Thyroid gland (tissue), 4 donors: ENCODE data around the gene TRPM5. TPM values are rescaled to one million over a fixed set of nuclear protein-coding genes. Genes with fewer than 3 reads are reported as not detected.

ENCODE experiments used
- DNase-seq, 2 donors: peaks; one replicate each; pipeline ENCODE4 v3.0.0-alpha.2; 2019
- H3K27ac ChIP-seq, 3 donors: fragments of 200-600 bp; sonication (generic); 1 replicate in 2 of 3; 2 replicates in 1 of 3; pipeline ENCODE4 v1.5.1; 2016 to 2019; ENCODE audit warnings: mild to moderate bottlenecking in 1 of 3, moderate library complexity in 1 of 3
- H3K27me3 ChIP-seq: fragments of 200-600 bp; sonication (generic); one replicate; pipeline ENCODE4 v1.5.1; 2019
- H3K36me3 ChIP-seq, 2 donors: fragments of 200-600 bp; sonication (generic); one replicate each; pipeline ENCODE4 v1.5.1; 2016 to 2019
- H3K4me1 ChIP-seq, 2 donors: fragments of 200-600 bp; sonication (generic); one replicate each; pipeline ENCODE4 v1.5.1; 2017 to 2019
- H3K4me3 ChIP-seq, 3 donors: fragments of 200-600 bp; sonication (generic); replicated peaks in 1 of 3; 1 replicate in 2 of 3; 2 replicates in 1 of 3; pipeline ENCODE4 v1.5.1; 2016; ENCODE audit warnings: mild to moderate bottlenecking in 1 of 3
- H3K9me3 ChIP-seq: fragments of 200-600 bp; sonication (generic); one replicate; pipeline ENCODE4 v1.5.1; 2017
- POLR2A ChIP-seq, 2 donors: fragments of 450-650 bp; IDR thresholded peaks; one replicate each; pipeline ENCODE4 v1.6.1; 2017; ENCODE audit warnings: antibody characterized with exemption in 2 of 2, mild to moderate bottlenecking in 2 of 2, moderate library complexity in 1 of 2
- WGBS, 2 donors: methylation state at CpG; one replicate each; pipeline ENCODE4 v1.1.5; 2017; 5-methylcytosine and 5-hydroxymethylcytosine counted together
- intact Hi-C: fragments of 100-400 bp; cut with DNase I; formaldehyde crosslinking; loops from one replicate; pipeline ENCODE4 v1.15.1; 2023
- total RNA-seq, 4 donors: library from RNA; depleted of rRNA; stranded (reverse); fragments of >200 nt; gene quantifications; one replicate each; pipeline ENCODE4 v1.2.3, GENCODE V29; 2016
- TF ChIP-seq, protein P1 (sequence below), 6 experiments: fragments of 200-600 bp in 3 of 6; fragments of 450-650 bp in 3 of 6; sonication (generic) in 3 of 6; IDR thresholded peaks; one replicate each; pipeline ENCODE4 v1.5.1; 2016 to 2019; ENCODE audit warnings: antibody characterized with exemption in 6 of 6, mild to moderate bottlenecking in 2 of 6, inconsistent platforms in 1 of 6, moderate library complexity in 1 of 6

Gene TRPM5
- total RNA-seq, 4 donors from 2014 or later, result 0.54 to 2.4 (median 0.73) TPM

DNA sequence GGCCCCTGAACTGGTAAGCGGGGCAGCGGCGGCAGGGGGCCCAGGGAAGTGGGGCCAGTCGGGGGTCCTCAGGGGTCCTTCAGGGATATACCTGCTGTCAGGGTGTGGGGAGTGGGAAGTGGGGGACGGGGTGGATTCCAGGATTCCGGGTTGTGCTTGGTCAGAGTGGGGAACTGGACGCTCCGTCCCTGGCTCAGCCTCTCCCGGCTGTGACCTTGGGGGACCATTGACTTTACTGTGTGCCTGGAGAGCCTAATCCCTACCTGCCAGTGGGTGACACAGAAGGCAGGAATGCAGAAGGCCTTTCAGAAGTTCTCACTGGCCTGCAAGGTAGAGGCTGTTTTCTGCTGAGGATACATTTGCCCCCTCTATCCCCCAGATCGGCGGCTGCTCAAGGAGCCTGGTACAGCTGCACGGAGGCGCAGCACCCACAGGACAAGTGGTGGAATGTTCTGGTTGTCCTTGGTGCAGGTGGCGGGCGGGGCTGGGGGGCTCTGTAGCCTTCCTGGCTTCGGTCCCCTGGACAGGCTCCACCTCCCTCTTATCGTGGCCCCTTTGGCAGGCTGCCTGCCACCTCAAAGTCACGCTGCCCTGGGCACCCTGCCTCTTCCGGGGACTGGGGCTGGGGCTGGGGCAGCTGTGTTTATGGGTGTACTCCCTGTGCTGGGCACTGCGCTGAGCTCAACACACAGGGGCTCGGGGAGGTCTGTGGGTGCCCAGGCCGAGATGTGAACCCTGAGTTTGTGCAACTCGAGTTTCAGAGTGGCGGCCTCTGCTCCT lies 18.9 kb upstream of the TRPM5 start:
- DNase-seq, result peak; percentile 97 to 98
- Histone ChIP-seq H3K27me3 (no peaks in the 10 kb centered on the region), H3K4me1 (peaks cover 45 to 67% of the 10 kb centered on the region in 2 donors), H3K36me3 (no peaks in the 10 kb centered on the region), H3K4me3 (no peak overlapping the region), H3K27ac (peak overlapping the region; percentile 99 to 100 (median 100)), H3K9me3 (no peaks in the 10 kb centered on the region)
- TF ChIP-seq, protein P1, sequence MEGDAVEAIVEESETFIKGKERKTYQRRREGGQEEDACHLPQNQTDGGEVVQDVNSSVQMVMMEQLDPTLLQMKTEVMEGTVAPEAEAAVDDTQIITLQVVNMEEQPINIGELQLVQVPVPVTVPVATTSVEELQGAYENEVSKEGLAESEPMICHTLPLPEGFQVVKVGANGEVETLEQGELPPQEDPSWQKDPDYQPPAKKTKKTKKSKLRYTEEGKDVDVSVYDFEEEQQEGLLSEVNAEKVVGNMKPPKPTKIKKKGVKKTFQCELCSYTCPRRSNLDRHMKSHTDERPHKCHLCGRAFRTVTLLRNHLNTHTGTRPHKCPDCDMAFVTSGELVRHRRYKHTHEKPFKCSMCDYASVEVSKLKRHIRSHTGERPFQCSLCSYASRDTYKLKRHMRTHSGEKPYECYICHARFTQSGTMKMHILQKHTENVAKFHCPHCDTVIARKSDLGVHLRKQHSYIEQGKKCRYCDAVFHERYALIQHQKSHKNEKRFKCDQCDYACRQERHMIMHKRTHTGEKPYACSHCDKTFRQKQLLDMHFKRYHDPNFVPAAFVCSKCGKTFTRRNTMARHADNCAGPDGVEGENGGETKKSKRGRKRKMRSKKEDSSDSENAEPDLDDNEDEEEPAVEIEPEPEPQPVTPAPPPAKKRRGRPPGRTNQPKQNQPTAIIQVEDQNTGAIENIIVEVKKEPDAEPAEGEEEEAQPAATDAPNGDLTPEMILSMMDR (IDR thresholded peaks at IDR 0.05), result peak in 1 of 6 experiments; percentile 9
- peak; percentile 18 to 87 for TF ChIP-seq POLR2A (IDR thresholded peaks at IDR 0.05)
- intact Hi-C loops, result no loop called here
- 44 to 48% methylated on average over 14 to 15 of the region's 24 CpGs for WGBS, 2 donors

DNA sequence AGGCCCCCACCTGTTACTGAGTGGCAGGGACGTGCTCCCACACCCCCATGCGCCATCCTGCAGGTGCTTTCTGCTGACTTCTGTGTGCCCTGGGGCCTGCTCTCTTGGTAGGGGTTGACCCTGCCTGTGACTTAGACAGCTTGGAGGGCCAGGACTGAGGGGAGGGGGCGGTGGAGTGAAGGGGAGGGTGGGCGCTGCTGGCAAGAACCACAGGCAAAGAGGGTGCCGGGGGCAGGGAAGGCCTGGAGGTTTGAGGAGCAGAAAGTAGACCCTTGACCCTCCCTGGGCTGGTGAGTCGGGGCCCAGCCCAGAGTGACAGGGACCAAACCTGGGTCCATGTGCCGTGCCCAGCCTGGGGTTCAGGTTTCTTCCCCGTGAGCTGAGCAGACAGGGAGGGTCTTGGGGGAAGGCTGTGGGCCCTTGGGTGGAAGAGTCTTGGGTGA lies 18.2 kb upstream of the TRPM5 start:
- TF ChIP-seq, protein P1 (IDR thresholded peaks at IDR 0.05), result no peak
- TF ChIP-seq POLR2A (IDR thresholded peaks at IDR 0.05), result no peak
- Histone ChIP-seq H3K27ac (peak overlapping the region; percentile 99 to 100 (median 100)), H3K27me3 (no peaks in the 10 kb centered on the region), H3K36me3 (no peaks in the 10 kb centered on the region), H3K4me1 (peaks cover 45 to 67% of the 10 kb centered on the region in 2 donors), H3K4me3 (no peak overlapping the region), H3K9me3 (no peaks in the 10 kb centered on the region)
- no peak for DNase-seq
- intact Hi-C loops, result no loop called here
- WGBS, 2 donors, result 70 to 90% methylated on average over 7 to 8 of the region's 8 CpGs

DNA sequence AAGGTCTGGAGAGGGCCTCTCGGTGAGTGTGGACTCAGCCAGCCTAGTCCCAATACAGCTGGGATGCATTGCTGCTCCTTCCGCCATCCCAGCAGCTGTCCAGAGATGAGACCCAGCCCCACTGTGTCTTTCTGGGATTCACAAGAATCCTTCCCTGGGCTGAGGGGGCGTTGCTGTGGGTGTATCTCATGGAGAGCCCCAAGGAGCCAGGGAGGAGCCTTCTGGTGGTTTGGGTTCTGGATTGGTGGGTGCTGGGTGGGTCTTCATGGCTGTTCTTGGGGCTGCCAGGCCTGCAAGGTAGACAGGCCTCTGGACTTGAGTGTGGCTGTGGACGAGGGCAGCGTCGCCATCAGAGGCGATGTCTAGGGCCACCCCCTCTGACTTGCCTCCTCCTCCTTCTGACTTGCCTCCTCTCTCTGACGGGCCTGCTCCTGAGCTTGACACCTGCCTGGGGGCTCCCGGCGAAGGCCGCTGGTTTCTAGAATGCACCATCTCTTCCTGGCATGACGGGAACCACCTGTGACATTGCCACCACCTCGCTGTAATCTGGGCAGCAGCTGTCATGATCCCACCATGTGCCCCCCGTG lies 17.7 kb upstream of the TRPM5 start:
- H3K4me3 ChIP-seq, result no peak overlapping the region
- peaks cover 45 to 66% of the 10 kb centered on the region in 2 donors for H3K4me1 ChIP-seq
- peak overlapping the region; percentile 99 to 100 (median 100) for H3K27ac ChIP-seq
- no peaks in the 10 kb centered on the region for H3K36me3 ChIP-seq
- H3K9me3 ChIP-seq, result no peaks in the 10 kb centered on the region
- intact Hi-C loops, result no loop called here
- H3K27me3 ChIP-seq, result no peaks in the 10 kb centered on the region
- TF ChIP-seq POLR2A (IDR thresholded peaks at IDR 0.05), result no peak
- TF ChIP-seq, protein P1 (IDR thresholded peaks at IDR 0.05), result no peak
- 92 to 94% methylated on average over 13 of the region's 14 CpGs for WGBS, 2 donors
- no peak for DNase-seq

DNA sequence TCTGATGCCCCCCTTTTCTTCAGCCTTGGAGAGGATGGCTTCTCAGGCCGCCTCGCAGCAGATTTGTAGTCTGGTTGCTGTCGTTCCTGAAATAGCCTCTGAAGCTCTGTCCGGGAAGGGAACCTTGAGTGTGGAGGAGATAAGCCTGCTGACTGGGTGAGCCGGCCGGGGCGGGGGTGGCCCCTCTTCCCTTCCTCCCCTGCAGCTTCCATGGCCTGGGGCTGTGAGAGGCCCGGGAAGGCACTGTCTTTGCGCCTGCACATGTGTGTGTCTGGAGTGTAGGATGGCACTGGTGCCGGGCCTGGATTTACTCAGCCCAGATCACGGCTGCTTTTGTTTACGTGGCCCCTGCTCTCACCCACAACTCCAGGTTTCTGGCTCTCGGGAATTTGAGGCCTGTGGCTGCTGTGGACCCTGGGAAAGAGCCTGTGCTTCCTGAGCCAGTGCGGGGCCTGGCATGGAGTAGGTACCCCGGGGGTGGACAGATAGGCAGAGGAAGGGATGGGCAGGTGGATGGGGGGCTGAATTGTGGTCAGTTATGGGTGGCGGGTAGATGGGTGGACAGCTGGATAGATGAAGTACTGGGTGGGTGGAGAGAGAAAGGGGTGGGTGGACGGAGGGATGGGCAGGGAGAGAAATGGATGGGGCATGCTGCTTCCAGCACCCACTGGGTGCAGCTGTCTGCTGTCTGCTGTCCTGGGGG lies 17.1 kb upstream of the TRPM5 start:
- intact Hi-C loops, result no loop called here
- Histone ChIP-seq H3K36me3 (no peaks in the 10 kb centered on the region), H3K27ac (peak overlapping the region; percentile 99 to 100 (median 100)), H3K4me3 (no peak overlapping the region), H3K4me1 (peaks cover 45 to 59% of the 10 kb centered on the region in 2 donors), H3K27me3 (no peaks in the 10 kb centered on the region), H3K9me3 (no peaks in the 10 kb centered on the region)
- no peak for DNase-seq
- 88 to 89% methylated on average over 16 of the region's 17 CpGs for WGBS, 2 donors
- TF ChIP-seq, protein P1 (IDR thresholded peaks at IDR 0.05), result no peak
